ENCODE data around the gene MYO18A.

GRCh38 chr17:29111816-29112499 is 68.2 kb downstream of the MYO18A start:
- TF ChIP-seq CTCF (IDR thresholded peaks at IDR 0.05 in 2 of 3, conservative IDR thresholded peaks at IDR 0.05 in 1 of 3; ENCODE audit: borderline replicate concordance in 1 of 3, insufficient read depth in 1 of 3, low read depth in 2 of 3, low read length in 2 of 3) (peak; percentile 79 to 97 (median 95)), ZNF274 (IDR thresholded peaks at IDR 0.05; ENCODE audit: low read depth, low read length) (no peak), SIN3A (IDR thresholded peaks at IDR 0.05; ENCODE audit: low read depth) (no peak), RAD21 (IDR thresholded peaks at IDR 0.05; ENCODE audit: low read depth) (peak; percentile 75), ELF1 (IDR thresholded peaks at IDR 0.05; ENCODE audit: borderline replicate concordance, low read depth) (no peak), EZH2phosphoT487 (IDR thresholded peaks at IDR 0.05; ENCODE audit: borderline replicate concordance) (no peak), POLR2A (IDR thresholded peaks at IDR 0.05; ENCODE audit: borderline replicate concordance, extremely low read depth, insufficient read depth, insufficient read length) (no peak), ZFX (IDR thresholded peaks at IDR 0.05) (no peak), YY1 (IDR thresholded peaks at IDR 0.05; ENCODE audit: extremely low read depth, insufficient replicate concordance, low read depth, low read length) (no peak), REST (IDR thresholded peaks at IDR 0.05; ENCODE audit: low read depth) (no peak), MAX (IDR thresholded peaks at IDR 0.05) (peak; percentile 80; the same call in 1 of the 2 replicates), SRF (IDR thresholded peaks at IDR 0.05; ENCODE audit: low read depth) (no peak), POLR2AphosphoS5 (IDR thresholded peaks at IDR 0.05; ENCODE audit: low read depth, low read length) (no peak)

Measured in HCT116 (cell line).